A204.1 (cell line): ENCODE measurements around the gene IFRD2.
"Not testable (repeated sequence)": the region's sequence is repeated elsewhere in the genome, so short reads cannot be mapped to it uniquely, and the experiment has no call there.

Experiments
- FAIRE-seq: peaks from 2 replicates; lab custom pipeline; 2012; peaks lifted over from hg19 to GRCh38; lab: Jason Lieb, UNC

IFRD2 gene

DNA sequence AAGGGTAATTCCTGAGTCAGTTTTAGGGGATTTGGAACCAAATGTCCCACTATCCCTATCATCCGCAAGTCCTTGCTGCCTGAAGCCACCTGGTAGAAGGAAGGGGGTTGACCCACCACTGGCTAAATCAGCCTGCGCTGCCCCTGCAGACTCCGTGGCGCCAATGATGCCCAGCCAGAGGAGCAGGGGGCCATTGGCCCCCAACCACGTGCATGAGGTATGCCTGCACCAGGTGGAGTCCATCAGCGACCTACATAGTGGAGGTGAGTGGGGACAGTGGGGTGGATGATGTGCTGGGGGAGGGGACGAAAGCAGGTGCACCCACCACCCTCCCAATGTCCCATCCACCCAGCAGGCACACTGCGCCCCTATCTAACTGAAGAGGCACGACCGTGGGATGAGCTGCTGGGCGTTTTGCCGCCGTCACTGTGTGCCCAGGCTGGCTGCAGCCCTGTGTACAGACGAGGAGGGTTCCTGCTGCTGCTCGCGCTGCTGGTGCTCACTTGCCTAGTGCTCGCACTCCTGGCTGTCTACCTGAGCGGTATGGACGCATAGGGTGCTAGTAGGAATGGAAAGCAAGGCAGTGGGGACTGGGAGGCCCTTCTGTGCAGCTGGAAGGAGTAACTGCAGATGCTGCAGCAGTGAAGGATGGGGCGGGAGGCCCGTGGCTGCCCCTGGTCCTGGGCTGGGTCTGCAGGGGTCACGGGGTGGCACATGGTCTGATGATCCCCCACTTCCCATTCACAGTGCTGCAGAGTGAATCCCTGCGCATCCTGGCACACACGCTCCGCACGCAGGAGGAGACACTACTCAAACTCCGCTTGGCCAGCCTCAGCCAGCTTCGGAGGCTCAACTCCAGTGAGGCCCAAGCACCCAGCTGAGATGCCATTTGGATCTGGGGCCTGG, 5.7 kb downstream of the IFRD2 start:
- no peak for FAIRE-seq

DNA sequence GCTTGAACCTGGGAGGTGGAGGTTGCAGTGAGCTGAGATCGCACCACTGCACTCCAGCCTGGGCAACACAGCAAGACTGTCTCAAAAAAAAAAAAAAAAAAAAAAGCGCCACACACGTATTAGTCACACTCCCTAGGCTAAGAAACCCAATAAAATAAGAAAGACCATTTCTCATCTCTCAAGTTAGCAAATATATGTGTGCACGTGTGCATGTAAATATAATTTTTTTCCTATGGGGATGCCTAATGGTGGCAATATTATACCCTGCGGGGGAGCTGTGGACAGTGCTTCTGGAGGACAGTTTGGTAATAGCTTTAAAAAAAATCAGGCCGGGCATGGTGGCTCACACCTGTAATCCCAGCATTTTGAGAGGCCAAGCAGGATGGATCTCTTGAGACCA, 8.1 kb downstream of the IFRD2 start:
- FAIRE-seq, result not testable (repeated sequence)

DNA sequence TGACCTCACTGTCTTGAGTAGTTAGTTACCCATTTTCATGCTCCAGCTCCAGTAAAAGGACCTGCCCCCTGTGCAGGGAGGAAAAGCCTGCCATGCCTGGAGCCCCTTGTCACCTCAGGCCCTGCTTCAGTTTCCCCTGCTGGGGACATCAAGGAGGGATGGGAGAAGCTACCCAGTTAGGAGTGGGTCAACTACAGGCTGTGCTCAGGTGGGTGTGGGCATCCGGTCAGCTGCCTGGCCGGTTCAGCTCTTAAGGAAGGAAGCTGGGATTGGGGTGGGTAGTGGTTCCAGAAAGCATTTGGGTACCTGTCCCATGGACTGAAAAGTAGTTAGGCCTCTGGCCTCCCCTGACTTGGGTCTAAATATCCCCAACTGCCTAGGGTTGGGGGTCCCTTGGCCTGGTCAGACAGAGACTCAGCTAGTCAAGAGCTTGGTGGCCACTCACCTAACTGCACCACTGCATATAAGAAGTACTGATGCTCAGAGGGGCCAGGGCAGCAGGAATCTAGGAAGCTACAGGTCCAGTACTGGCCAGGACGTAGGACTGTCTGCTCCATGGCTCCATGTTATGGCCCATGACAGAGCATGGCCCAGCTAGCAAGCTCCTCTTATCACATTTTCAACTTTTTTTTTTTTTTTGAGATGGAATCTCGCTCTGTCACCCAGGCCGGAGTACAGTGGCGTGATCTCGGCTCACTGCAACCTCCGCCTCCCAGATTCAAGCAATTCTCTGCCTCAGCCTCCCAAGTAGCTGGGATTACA, 12.8 kb downstream of the IFRD2 start:
- no peak for FAIRE-seq

DNA sequence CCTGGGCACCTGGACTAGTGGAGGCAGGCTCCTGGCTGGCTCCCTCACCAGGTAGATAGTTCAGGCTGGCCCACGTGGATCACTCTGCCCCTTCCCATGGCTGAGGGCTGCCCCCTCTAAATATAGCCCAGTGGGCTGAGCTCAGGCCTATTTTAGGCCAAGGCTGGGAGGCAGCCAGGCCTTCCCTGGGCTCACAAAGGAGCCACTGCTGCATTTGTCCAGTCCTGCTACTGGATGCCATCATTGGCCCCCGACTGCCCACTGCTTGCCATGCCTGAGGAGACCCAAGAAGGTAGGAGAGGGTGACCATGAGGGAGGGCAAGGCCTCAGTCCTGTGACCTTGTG, 13.4 kb downstream of the IFRD2 start, which contains the start of gene LSMEM2:
TSS of gene LSMEM2 (plus strand) at position 208 of the 345 bp plus-strand sequence. CDS start at position 235, 27 bp downstream.
- FAIRE-seq, result no peak

DNA sequence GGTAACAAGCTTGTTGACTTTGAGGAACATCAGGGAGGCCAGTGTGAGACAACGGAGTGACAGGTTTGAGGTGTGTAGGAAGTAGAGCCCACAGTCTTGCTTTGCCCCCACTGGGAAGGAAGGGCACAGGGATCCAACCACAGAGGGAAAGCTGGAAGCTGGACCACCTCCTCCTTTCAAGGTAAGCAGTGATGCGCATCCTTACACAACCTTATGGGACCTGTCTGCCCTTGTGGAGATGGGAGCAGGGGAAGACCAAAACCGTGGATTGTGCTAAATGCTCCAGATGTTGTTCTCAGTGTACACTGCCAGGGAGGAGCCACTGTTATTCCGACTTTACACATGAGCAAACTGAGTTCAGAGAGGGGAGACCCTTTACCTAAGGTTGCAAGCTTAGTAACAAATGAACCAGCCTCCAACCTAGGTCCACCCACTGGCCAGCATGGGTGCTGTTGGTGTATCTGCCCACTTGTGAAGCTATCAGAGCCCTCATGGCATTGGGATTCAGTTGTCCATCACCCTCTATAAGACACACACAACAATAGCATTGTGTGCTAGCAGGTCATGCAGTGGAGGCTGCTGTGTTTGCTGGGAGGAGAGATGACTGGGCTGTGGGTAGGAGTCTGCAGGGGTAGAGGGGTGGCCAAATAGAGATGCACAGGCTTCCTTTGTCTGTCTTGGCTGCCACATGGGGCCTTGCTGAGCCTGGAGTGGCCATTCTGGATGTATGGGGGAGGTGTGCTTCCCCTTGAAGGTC, 13.9 kb downstream of the IFRD2 start:
- no peak for FAIRE-seq

DNA sequence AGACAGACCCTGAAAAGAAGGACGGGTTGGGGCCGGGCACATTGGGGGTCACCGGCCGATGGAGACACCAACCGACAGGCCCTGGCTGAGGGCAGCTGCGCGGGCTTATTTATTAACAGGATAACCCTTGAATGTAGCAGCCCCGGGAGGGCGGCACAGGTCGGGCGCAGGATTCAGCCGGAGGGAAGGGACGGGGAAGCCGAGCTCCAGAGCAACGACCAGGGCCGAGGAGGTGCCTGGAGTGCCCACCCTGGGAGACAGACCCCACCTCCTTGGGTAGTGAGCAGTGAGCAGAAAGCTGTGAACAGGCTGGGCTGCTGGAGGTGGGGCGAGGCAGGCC, 15.5 kb downstream of the IFRD2 start:
- FAIRE-seq, result no peak

DNA sequence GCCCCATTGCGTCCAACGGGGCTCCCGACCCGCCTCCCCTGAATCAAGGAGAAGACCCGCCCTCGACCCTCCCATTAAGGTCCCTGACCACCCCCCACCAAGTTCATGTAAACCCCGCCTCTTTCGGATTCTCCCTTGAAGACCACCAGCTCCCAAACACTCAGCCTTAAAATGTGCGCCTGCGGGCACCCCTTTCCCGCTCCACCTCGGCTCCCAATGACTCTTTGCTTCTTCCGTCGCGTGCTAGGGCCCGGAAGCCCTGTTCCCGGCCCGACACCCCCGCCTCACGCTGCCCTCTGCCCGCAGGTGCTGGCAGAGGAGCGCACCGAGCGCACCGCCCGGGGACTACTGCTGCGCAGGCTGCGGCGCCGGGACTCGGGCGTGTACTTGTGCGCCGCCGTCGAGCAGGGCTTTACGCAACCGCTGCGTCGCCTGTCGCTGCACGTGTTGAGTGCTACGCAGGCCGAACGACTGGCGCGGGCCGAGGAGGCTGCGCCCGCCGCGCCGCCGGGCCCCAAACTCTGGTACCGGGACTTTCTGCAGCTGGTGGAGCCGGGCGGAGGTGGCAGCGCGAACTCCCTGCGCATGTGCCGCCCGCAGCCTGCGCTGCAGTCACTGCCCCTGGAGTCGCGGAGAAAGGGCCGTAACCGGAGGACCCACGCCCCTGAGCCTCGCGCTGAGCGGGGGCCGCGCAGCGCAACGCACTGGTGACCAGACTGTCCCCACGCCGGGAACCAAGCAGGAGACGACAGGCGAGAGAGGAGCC, 16.1 kb downstream of the IFRD2 start:
- no peak for FAIRE-seq

DNA sequence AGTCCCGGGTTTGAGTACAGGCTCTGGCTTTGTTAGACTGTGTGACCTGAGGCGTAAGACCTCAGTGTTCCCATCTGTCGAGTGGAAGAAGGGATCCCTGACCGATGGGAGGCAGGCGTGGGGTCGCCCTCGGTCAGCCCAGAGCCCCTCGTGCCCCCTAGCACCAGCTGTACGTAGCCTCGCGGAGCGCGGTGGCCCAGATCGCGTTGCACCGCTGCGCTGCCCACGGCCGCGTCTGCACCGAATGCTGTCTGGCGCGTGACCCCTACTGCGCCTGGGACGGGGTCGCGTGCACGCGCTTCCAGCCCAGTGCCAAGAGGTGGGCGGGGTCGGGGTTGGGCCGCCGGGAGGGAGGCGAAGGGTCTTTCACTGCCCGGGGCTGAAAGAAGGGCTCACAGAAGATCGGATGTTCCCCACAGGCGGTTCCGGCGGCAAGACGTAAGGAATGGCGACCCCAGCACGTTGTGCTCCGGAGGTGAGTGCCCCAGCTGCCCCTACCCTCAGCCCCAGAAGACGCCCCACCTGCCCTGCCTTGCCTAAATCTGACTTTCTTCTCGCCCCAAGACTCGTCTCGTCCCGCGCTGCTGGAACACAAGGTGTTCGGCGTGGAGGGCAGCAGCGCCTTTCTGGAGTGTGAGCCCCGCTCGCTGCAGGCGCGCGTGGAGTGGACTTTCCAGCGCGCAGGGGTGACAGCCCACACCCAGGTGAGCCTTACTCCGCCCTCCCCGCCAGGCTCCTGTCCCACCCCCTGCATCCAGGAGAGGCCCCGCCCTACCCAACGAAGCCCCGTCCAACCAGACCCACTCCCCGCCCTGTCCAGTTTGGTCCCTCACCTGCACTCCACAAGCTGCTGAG, 16.9 kb downstream of the IFRD2 start:
- no peak for FAIRE-seq

DNA sequence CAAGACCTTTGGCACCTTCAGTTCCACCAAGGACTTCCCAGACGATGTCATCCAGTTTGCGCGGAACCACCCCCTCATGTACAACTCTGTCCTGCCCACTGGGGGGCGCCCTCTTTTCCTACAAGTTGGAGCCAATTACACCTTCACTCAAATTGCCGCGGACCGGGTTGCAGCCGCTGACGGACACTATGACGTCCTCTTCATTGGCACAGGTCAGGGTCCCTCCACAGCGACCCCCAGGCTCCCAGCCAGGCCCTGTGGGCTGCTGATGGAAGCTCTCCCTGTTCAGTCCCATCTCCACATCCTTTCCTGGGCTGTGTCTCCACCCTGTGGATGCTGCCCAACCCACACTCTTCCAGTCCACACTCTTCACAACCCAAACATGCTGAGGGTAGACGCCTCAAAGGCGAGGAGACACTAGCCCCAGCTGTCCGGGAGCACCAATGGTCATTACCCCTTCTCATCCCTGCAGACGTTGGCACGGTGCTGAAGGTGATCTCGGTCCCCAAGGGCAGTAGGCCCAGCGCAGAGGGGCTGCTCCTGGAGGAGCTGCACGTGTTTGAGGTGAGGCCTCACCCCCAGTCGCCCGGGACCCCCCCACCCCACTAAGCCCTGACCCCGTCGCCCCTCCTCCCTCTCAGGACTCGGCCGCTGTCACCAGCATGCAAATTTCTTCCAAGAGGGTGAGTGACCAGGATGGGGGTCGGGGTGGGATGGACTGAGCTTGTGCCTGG, 17.7 kb downstream of the IFRD2 start:
- FAIRE-seq, result no peak

DNA sequence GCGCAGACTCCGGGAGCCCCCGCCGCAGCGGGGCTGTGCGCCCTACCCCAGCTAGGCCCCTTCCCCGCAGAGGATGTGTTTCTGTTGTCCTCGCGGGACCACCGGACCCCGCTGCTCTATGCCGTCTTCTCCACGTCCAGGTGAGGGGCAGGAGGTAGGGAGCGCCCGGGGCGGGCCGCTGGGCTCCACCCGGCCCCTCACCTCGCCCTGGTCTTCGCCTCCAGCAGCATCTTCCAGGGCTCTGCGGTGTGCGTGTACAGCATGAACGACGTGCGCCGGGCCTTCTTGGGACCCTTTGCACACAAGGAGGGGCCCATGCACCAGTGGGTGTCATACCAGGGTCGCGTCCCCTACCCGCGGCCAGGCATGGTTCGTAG, 18.6 kb downstream of the IFRD2 start:
- no peak for FAIRE-seq

DNA sequence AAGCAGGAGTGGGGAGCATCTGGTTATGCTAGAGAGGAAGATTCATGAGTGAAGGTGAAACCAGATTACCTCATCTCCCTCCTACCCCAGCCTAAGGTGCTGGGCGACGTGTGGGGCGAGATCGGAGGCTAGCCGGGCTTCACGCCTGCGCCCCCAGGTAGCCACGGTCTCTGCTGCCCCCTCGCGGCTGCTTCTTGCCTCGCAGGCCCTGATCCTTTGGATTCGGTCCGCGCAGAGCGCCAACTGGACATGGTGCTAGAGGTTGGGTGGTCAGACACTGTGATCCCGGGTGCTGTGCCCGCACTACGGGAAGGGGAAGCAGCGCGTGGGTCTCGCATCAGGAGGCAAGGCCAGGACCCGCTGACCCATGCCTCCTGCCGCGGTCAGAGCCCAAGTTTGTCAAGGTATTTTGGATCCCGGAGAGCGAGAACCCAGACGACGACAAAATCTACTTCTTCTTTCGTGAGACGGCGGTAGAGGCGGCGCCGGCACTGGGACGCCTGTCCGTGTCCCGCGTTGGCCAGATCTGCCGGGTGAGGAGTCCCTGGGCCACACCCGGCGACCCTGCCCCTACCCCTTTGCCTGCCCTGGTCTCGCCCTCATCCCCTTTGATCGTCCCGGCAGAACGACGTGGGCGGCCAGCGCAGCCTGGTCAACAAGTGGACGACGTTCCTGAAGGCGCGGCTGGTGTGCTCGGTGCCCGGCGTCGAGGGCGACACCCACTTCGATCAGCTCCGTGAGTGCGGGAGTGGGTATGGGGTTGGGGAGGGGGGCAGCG, 19.1 kb downstream of the IFRD2 start:
- no peak for FAIRE-seq

DNA sequence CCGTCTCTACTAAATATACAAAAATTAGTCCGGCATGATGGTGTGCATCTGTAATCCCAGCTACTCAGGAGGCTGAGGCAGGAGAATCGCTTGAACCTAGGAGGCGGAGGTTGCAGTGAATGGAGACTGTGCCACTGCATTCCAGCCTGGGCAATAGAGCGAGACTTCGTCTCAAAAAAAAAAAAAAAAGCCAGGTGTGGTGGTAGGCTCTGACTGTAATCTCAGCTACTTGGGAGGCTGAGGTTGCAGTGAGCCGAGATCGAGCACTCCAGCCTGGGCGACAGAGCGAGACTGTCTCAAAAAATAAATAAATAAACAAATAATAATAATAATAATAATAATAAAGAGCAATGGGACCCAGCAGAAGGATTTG, 19.7 kb downstream of the IFRD2 start:
- FAIRE-seq, result not testable (repeated sequence)

DNA sequence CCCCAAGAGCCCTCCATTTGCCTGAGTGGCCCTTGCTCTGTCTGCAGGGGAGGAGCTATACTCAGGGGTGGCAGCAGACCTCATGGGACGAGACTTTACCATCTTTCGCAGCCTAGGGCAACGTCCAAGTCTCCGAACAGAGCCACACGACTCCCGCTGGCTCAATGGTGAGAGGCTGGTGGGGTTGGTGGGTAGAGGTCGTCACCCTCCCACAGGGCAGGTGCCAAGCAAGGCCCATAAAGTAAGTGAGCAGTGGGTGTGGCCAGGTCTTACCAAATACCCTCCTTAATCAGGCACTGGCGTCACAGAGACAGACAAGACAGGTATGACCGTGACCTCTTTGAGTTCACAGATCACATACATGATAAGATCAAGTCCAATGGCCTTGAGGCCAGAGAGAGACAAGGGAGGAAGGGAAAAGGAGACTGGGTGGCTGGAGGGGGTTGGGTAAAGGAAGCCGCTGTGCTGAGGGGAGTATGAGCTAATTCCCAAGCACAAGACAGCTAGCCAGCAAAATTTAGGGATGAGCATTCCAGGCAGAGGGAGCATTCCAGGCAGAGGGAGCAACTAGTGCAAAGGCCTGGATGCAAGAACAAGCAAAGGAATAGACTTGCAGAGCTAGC, 20.8 kb downstream of the IFRD2 start:
- no peak for FAIRE-seq

DNA sequence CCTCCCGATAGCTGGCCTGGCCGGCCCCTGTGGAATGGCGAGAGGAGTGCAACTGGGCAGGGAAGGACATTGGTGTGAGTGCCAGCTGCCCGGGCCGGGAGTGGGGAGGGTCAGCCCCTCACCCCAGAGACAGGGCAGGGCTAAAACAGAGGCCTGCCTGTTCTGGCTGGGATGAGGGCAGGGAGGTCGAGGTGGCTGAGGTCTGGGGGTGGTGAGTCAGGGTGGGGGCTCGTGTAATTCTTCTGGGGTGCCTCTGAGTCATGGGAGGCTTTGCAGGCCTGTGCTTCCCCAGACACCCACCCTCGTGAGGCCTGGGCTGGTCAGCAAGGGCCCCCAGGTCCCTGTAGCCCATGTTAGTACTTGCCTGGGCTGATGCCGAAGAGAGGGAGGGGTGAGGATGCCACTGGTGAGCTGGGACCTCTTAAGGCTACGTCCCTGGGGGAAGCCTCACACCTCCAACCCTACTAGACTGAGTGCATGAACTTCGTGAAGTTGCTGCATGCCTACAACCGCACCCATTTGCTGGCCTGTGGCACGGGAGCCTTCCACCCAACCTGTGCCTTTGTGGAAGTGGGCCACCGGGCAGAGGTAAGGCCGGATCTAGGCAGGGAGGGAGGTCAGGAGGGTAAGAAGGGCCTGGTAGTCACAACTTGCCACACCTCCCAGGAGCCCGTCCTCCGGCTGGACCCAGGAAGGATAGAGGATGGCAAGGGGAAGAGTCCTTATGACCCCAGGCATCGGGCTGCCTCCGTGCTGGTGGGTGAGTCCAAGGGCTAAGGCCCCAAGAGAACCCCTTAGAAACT, 21.6 kb downstream of the IFRD2 start:
- FAIRE-seq, result no peak

DNA sequence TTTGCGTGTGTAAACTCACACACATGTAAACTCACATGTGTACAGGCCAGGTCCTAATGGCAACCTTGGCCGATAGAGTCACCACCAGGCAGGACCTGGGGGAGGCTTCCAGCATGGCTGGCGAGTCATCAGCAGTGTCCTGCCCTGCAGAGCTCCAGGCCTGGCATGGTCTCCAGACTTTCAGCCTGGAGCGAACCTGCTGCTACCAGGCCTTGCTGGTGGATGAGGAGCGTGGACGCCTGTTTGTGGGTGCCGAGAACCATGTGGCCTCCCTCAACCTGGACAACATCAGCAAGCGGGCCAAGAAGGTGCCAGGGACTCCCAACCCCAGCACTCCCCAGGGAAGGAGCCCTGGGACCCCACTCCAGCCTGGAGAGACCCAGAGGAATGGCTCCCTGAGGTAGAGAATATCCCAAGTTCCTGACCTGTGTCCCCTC, 22.2 kb downstream of the IFRD2 start:
- FAIRE-seq, result no peak

DNA sequence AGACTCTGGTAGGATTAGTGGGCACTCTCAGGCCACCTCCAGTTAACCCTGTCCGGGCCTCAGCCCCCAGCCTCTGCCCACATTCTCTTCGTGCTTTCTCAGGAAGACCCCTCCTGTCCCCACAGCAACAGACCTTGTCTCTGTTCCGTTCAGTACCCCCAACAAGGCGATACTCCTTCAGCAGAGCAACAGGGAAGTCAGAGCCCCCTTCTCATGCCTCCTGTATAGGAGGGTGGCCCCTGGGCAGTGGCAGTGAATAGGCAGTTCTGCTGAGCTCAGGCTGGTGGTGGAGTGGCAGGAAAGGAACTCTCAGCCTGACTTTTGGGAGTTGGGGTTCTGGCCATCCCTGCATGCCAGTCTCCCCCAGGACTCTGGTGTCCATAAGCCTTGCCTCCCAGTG, 22.8 kb downstream of the IFRD2 start:
- FAIRE-seq, result no peak

DNA sequence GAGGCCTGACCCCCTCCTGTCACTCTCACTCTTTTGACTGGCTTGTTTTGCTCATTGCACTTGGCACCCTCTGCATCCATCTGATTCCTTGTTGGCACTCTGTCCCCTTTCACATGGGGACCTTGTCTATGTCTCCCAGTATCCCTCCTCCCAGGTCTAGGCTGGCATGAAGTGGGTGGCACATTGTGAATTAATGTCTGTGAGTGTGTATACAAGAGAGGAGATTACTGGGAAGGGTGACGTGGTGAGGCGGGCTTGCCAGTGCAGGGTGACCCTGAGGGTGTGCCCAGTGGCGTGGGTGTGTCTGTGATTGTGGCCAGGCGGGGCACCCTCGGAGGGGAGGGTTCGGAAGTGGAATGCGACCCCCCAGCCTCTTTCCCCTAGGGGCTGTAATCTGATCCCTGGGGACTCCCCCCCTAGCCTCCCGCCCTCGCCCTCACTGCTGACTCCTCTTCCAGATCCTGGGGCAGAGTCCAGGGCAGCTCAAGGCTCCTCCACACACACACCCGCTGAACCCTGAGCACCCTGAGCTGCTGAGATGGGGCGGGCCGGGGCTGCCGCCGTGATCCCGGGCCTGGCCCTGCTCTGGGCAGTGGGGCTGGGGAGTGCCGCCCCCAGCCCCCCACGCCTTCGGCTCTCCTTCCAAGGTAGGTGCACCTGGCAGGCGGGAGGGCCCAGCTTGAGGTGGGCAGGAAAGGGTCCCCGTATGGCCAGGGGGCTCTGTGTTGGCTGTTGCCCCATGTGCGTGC, 23.4 kb downstream of the IFRD2 start, which contains the start of gene SEMA3B:
TSS of gene SEMA3B (plus strand) at position 445 of the 749 bp plus-strand sequence. CDS start at position 539, 94 bp downstream.
- no peak for FAIRE-seq
